Measurements from ENCODE around the gene C6orf163.
"Not testable (repeated sequence)": the region's sequence is repeated elsewhere in the genome, so short reads cannot be mapped to it uniquely, and the experiment has no call there.

C6orf163 gene

DNA sequence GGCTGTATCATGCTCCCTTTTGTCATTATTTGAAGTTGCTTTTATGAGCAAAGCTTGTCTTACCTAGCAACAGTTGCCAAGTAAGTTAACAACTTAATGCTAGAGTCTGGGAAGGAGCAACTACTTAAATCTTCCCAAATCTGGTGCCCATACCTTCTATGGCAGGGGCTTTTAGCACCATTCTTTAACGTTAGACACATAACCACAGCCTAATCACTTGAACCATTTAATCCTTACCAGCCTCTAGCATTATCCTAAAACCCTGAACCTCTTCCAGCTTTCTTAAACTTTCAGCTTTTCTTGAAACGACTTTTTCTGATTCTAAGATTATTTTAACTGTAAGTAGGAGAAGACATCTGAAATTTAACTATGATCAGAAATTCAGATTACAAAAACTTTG, at the start of gene C6orf163:
C6orf163 (plus strand) TSS at position 83 of the 400 bp plus-strand sequence; CDS start at position 370, 287 bp downstream.
- DNase-seq (ENCODE audit: low read depth, low spot score), result no peak

- DNase-seq (ENCODE audit: low read depth, low spot score), result no peak
Measured at GRCh38 chr6:87297119-87297518, 47.5 kb upstream of the C6orf163 start.

DNA sequence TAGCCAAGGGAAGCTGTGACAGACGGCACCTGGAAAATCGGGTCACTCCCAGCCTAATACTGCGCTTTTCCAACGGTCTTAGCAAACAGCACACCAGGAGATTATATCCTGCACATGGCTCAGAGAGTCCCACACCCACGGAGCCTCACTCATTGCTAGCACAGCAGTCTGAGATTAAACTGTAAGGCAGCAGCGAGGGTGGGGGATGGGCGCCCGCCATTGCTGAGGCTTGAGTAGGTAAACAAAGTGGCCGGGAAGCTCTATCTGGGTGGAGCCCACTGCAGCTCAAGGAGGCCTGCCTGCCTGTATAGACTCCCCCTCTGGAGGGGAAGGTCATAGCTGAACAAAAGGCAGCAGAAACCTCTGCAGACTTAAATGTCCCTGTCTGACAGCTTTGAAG, 43.3 kb upstream of the C6orf163 start:
- DNase-seq (ENCODE audit: low read depth, low spot score), result not testable (repeated sequence)

DNA sequence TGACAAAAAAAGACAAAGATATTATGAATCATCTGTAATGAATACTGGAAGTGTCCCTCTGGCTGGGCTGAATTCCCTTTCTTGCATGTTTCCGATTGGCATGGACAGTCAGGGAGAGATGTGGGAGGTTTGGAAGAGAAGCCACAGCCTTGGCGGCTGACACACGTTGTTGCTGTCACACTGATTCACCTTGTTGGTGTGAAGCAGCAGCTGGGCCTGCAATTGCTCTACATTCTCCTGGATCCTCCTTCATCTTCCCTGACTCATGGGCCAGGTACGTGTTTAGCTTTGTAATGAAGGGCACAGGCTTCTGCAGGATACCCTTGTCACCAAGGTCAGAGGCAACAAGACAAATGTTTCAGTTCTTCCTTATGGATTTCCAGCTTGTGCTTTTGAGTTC, 35.6 kb upstream of the C6orf163 start:
- DNase-seq (ENCODE audit: low read depth, low spot score), result no peak

DNA sequence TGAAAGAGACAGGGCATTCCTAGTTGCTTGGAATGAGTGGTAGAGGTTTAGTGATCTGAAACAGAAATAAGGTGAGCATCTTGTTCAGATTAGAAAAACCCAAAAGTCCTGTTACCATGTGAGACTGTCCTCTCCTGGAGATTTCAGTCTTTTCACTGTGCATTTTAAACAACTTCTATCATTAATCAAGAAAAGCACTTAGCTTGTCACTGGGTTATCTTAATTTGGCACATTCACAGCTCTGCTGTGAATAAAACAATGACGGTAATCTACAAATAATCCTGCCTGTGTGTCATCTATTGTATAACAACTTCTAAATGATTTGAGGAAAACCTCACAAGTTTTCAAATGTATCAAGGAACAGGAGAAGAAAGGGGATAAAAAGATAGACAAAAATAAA, 31.8 kb upstream of the C6orf163 start:
- DNase-seq (ENCODE audit: low read depth, low spot score), result no peak

- DNase-seq (ENCODE audit: low read depth, low spot score), result no peak
Measured at GRCh38 chr6:87315071-87315470, 29.5 kb upstream of the C6orf163 start.

GRCh38 chr6:87319271-87319987, 25.2 kb upstream of the C6orf163 start:
- no peak for DNase-seq (ENCODE audit: low read depth, low spot score)

GRCh38 chr6:87322304-87323212, 22.1 kb upstream of the C6orf163 start, which contains the start of gene SMIM8:
Gene SMIM8, plus strand, starts transcription at chr6:87322588. Its CDS starts 14,444 bp downstream, at chr6:87337032.
- no peak for DNase-seq (ENCODE audit: low read depth, low spot score)

GRCh38 chr6:87323880-87324279, 20.7 kb upstream of the C6orf163 start:
- DNase-seq (ENCODE audit: low read depth, low spot score), result not testable (repeated sequence)

GRCh38 chr6:87330961-87331360, 13.7 kb upstream of the C6orf163 start:
- no peak for DNase-seq (ENCODE audit: low read depth, low spot score)

GRCh38 chr6:87333033-87333432, 11.6 kb upstream of the C6orf163 start:
- DNase-seq (ENCODE audit: low read depth, low spot score), result no peak

DNA sequence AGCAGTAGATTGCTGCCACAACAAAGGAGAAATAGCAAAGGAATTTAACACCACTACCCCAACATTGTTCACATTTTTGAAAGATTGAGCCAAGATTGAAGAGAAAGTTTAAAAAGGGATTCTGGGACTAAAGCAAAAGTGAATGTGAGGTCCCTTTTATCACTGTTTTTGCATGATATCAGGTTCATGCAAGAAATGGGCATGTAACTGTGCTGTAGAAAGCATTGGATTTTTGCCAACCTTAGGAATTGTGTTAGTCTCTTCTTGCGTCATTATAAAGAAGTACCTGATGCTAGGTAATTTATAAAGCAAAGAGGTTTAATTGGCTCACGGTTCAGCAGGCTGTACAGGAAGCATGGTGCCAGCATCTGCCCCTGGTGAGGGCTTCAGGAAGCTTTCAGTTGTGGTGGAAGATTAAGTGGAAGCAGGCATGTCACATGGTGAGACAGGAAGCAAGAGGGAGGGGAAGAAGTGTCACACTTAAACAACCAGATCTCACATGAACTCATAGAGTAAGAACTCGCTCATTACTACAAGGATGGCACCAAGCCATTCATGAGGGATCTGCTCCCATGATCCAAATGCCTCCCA, 10.9 kb upstream of the C6orf163 start:
- DNase-seq (ENCODE audit: low read depth, low spot score), result no peak

DNA sequence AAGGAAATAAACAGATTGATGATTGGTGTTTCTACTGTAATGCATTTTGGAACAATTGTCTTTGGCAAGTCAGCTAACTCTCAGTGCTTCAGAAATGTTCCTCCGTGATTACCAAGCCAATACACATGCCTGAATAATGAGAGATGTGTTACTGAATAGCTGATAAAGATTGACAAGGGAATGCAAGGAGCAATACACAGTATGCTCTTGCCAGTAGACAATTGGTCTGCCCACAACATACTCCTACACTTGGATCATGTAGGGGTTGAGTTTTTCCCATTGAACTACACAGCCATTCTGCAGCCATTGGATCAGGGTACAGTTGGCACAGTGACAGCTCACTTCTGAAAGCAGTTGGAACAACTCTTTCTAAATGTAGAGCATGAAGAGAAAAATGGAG, 9.9 kb upstream of the C6orf163 start:
- DNase-seq (ENCODE audit: low read depth, low spot score), result no peak

DNA sequence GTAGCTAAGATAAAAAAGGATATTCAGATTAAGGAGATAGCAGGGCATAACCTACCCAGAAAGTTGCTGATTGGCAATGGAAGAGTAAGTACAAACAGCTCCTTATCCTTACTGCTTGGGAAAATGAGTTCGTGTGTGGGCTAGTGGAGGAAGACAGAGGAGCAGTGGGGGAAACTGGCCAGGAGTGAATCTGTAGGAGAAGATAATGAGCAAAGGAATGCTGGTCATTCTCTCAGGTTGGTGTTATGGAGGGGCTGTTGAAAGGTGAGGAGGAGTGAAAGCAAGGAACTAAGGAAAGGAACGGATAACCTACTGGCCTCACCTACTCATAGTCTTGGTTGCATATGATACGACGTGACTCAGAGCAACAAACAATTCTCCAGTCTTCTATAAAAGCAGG, 8.2 kb upstream of the C6orf163 start:
- no peak for DNase-seq (ENCODE audit: low read depth, low spot score)

- DNase-seq (ENCODE audit: low read depth, low spot score), result no peak
Measured at GRCh38 chr6:87340230-87340629, 4.4 kb upstream of the C6orf163 start.

- no peak for DNase-seq (ENCODE audit: low read depth, low spot score)
Measured at GRCh38 chr6:87341158-87341557, 3.5 kb upstream of the C6orf163 start.

GRCh38 chr6:87341899-87342298, 2.7 kb upstream of the C6orf163 start:
- no peak for DNase-seq (ENCODE audit: low read depth, low spot score)

GRCh38 chr6:87342829-87343228, 1.8 kb upstream of the C6orf163 start:
- DNase-seq (ENCODE audit: low read depth, low spot score), result no peak

GRCh38 chr6:87346700-87347099, 2.1 kb downstream of the C6orf163 start:
- no peak for DNase-seq (ENCODE audit: low read depth, low spot score)

- DNase-seq (ENCODE audit: low read depth, low spot score), result no peak
Measured at GRCh38 chr6:87349896-87350295, 5.3 kb downstream of the C6orf163 start.

- DNase-seq (ENCODE audit: low read depth, low spot score), result no peak
Measured at GRCh38 chr6:87350516-87350915, 5.9 kb downstream of the C6orf163 start.

DNA sequence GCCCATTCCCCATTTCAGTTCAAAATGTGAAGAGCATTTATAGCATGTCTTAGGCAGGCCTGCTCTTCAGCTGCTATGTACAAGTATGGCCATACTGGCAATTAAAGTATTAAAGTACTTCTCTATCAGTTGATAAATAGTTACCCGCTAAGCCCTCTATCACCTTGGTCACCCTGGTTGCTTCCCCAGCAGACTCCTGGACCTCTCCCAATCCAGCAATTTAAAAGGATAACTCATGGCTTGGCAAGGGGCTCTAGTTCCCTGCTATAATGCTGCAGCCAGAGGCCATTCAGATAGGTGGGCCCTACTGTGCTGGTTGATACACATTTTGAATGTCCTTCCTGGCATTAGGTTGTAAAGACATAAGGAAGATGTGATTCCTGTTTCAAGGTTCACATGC, 7.0 kb downstream of the C6orf163 start:
- DNase-seq (ENCODE audit: low read depth, low spot score), result no peak
